K562 (cell line): ENCODE results near the gene OPHN1. TPM values are rescaled to one million over a fixed set of nuclear protein-coding genes. Genes with fewer than 3 reads are reported as not detected.

Experiments
- ATAC-seq: fragments of 200-7000 bp; cut with Tn5 transposase; 3 replicates; pipeline ENCODE4 v1.9.1; 2020; ENCODE audit warnings: moderate library complexity
- BruUV-seq: library from RNA; stranded (reverse); fragments of 400-500 nt; replicated peaks from 2 replicates; lab custom pipeline; 2021; lab: Mats Ljungman, UMichigan
- CTCF ChIA-PET: fragments of 300-600 bp; formaldehyde crosslinking; extraction: SDS; loops from one replicate; lab custom pipeline; 2021; ENCODE audit warnings: low intra/inter-chr PET ratio; lab: Yijun Ruan, JAX
- POLR2A ChIA-PET: fragments of 300-600, 350-650 bp; sonication (Branson Sonifier 250); formaldehyde crosslinking; extraction: SDS; loops from one replicate; lab custom pipeline; 2021; ENCODE audit warnings: antibody characterized with exemption, inconsistent platforms; lab: Yijun Ruan, JAX
- DNase-seq, 4 experiments: peaks; one replicate each; pipeline versions ENCODE4 v3.0.0 to v3.0.0-alpha.2; 2011 to 2018; ENCODE audit warnings: low spot score in 3 of 4, mixed read lengths in 3 of 4; ENCODE audit errors: extremely low read depth in 1 of 4
- FAIRE-seq: peaks from 2 replicates; lab custom pipeline; 2011; peaks lifted over from hg19 to GRCh38; lab: Jason Lieb, UNC
- H2AFZ ChIP-seq: 2 replicates; pipeline ENCODE4 v1.6.0; 2011; ENCODE audit warnings: low read depth, low read length, control low read depth, inconsistent platforms
- H3K27ac ChIP-seq: fragments of 200-600 bp; 3 replicates; pipeline ENCODE4 v1.8.0; 2011; ENCODE audit warnings: low read depth, mild to moderate bottlenecking, control low read depth, inconsistent platforms, low read length, moderate library complexity, mixed read lengths; ENCODE audit errors: extremely low read depth
- H3K27me3 ChIP-seq, 2 experiments: fragments of 300-600 bp in 1 of 2; 2 replicates in 1 of 2; 3 replicates in 1 of 2; pipeline versions ENCODE4 v1.6.0 to v1.8.0; 2011; ENCODE audit warnings: inconsistent platforms in 2 of 2, low read length in 2 of 2, mild to moderate bottlenecking in 1 of 2, mixed read lengths in 1 of 2, moderate library complexity in 1 of 2; ENCODE audit not compliant: control insufficient read depth in 2 of 2, insufficient read depth in 2 of 2
- H3K36me3 ChIP-seq: fragments of 300-600 bp; 3 replicates; pipeline ENCODE4 v1.8.0; 2011; ENCODE audit warnings: mild to moderate bottlenecking, low read length, inconsistent platforms; ENCODE audit not compliant: control insufficient read depth, insufficient read depth
- H3K4me1 ChIP-seq, 2 experiments: fragments of 200-600 bp in 1 of 2; replicated peaks in 1 of 2; 2 replicates in 1 of 2; 3 replicates in 1 of 2; pipeline versions ENCODE4 v1.5.1 to v1.8.0; 2011; ENCODE audit warnings: inconsistent platforms in 2 of 2, low read length in 2 of 2, mild to moderate bottlenecking in 1 of 2, mixed read lengths in 1 of 2, moderate library complexity in 1 of 2; ENCODE audit not compliant: control insufficient read depth in 2 of 2, insufficient read depth in 2 of 2
- H3K4me2 ChIP-seq: 2 replicates; pipeline ENCODE4 v1.6.1; 2011; ENCODE audit warnings: low read length, control low read depth, inconsistent platforms, mixed read lengths; ENCODE audit not compliant: insufficient read depth
- H3K4me3 ChIP-seq: fragments of 200-600 bp; sonication (generic), shearing (Covaris generic); 2 replicates; pipeline ENCODE4 v1.5.1; 2016; ENCODE audit warnings: control low read depth, inconsistent platforms
- H3K79me2 ChIP-seq: fragments of 200-600 bp; 3 replicates; pipeline ENCODE4 v1.8.0; 2011; ENCODE audit warnings: low read length, inconsistent platforms; ENCODE audit not compliant: control insufficient read depth, insufficient read depth
- H3K9ac ChIP-seq, 2 experiments: 2 replicates each; pipeline versions ENCODE4 v1.6.0 to v1.6.1; 2011; ENCODE audit warnings: low read depth in 2 of 2, low read length in 2 of 2, control low read depth in 1 of 2, inconsistent platforms in 1 of 2, mild to moderate bottlenecking in 1 of 2, mixed read lengths in 1 of 2; ENCODE audit not compliant: insufficient read depth in 1 of 2
- H3K9me1 ChIP-seq: one replicate; pipeline ENCODE4 v1.6.0; 2011; ENCODE audit warnings: inconsistent platforms, mild to moderate bottlenecking, low read length, moderate library complexity; ENCODE audit not compliant: control insufficient read depth, insufficient read depth
- H3K9me3 ChIP-seq: replicated peaks from 2 replicates; pipeline ENCODE4 v1.5.1; 2011; ENCODE audit warnings: low read depth, low read length, inconsistent platforms; ENCODE audit not compliant: control insufficient read depth, insufficient read depth
- H4K20me1 ChIP-seq: replicated peaks from 2 replicates; pipeline ENCODE4 v1.6.1; 2011; ENCODE audit warnings: low read length, inconsistent platforms, mixed read lengths; ENCODE audit not compliant: control insufficient read depth, insufficient read depth
- ARNT ChIP-seq, 2 experiments: fragments of 450-650 bp; IDR thresholded peaks; 2 replicates each; pipeline ENCODE4 v1.6.1; 2016; ENCODE audit warnings: mild to moderate bottlenecking in 1 of 2
- BRD9 ChIP-seq: fragments of 450-650 bp; IDR thresholded peaks from 2 replicates; pipeline ENCODE4 v1.6.1; 2018; ENCODE audit warnings: low read depth; ENCODE audit not compliant: partially characterized antibody
- CREB3 ChIP-seq: fragments of 450-650 bp; conservative IDR thresholded peaks from 2 replicates; pipeline ENCODE4 v1.6.1; 2016; ENCODE audit warnings: missing genetic modification characterization, low read depth, mild to moderate bottlenecking, missing compliant biosample characterization, moderate library complexity
- EHMT2 ChIP-seq: fragments of 450-650 bp; IDR thresholded peaks from 2 replicates; pipeline ENCODE4 v1.6.1; 2018; ENCODE audit warnings: antibody characterized with exemption
- GMEB1 ChIP-seq: fragments of 250-450 bp; sonication (Bioruptor Pico); IDR thresholded peaks from 2 replicates; pipeline ENCODE4 v1.4.0; 2020; ENCODE audit warnings: mild to moderate bottlenecking
- HMGXB4 ChIP-seq: sonication (generic); formaldehyde crosslinking; IDR thresholded peaks from 2 replicates; pipeline ENCODE4 v1.8.1; 2023; ENCODE audit warnings: mild to moderate bottlenecking, missing genetic modification reagents
- ID3 ChIP-seq, 2 experiments: fragments of 250-450 bp in 1 of 2; fragments of 450-650 bp in 1 of 2; sonication (Bioruptor Pico) in 1 of 2; IDR thresholded peaks; 2 replicates each; pipeline versions ENCODE4 v1.6.1 to v1.8.0; 2016 to 2021; ENCODE audit warnings: mild to moderate bottlenecking in 2 of 2, moderate library complexity in 2 of 2, missing compliant biosample characterization in 1 of 2, missing genetic modification characterization in 1 of 2
- RHOXF2B ChIP-seq: fragments of 250-450 bp; sonication (Bioruptor Pico); conservative IDR thresholded peaks from 2 replicates; pipeline ENCODE4 v1.5.1; 2021
- SAFB2 ChIP-seq: fragments of 200-400 bp; formaldehyde crosslinking; IDR thresholded peaks from 2 replicates; pipeline ENCODE4 v1.6.1; 2018; ENCODE audit warnings: borderline replicate concordance, low read length, low read depth, moderate library complexity; ENCODE audit not compliant: severe bottlenecking
- SIX5 ChIP-seq, 2 experiments: IDR thresholded peaks; 2 replicates each; pipeline ENCODE4 v1.6.1; 2011; ENCODE audit warnings: low read length in 2 of 2, borderline replicate concordance in 1 of 2, low read depth in 1 of 2, mild to moderate bottlenecking in 1 of 2, moderate library complexity in 1 of 2; ENCODE audit not compliant: insufficient read depth in 1 of 2
- TARDBP ChIP-seq: fragments of 450-650 bp; IDR thresholded peaks from 2 replicates; pipeline ENCODE4 v1.6.1; 2016
- ZBTB34 ChIP-seq: fragments of 250-450 bp; sonication (Bioruptor Pico); IDR thresholded peaks from 2 replicates; pipeline ENCODE4 v1.8.0; 2021; ENCODE audit warnings: mild to moderate bottlenecking, moderate library complexity
- ZFPM2 ChIP-seq: fragments of 250-450 bp; sonication (Bioruptor Pico); IDR thresholded peaks from 2 replicates; pipeline ENCODE4 v1.5.1; 2022; ENCODE audit warnings: mild to moderate bottlenecking
- ZKSCAN3 ChIP-seq: fragments of 250-450 bp; sonication (Bioruptor Pico); IDR thresholded peaks from 2 replicates; pipeline ENCODE4 v1.4.0; 2020
- ZNF3 ChIP-seq: fragments of 250-450 bp; sonication (Bioruptor Pico); IDR thresholded peaks from 2 replicates; pipeline ENCODE4 v1.5.0; 2021; ENCODE audit warnings: mild to moderate bottlenecking, moderate library complexity
- ZNF766 ChIP-seq: fragments of 200-800 bp; sonication (Bioruptor generic); conservative IDR thresholded peaks from 2 replicates; pipeline ENCODE4 v1.6.1; 2016; ENCODE audit warnings: missing genetic modification characterization, missing compliant biosample characterization
- WGBS: fragments of 100-300 bp; shearing (Covaris generic); methylation state at CpG from one replicate; pipeline ENCODE4 v1.1.6; 2016; ENCODE audit warnings: low coverage, mixed read lengths; ENCODE audit not compliant: insufficient coverage; ENCODE audit errors: missing lambda C conversion rate; 5-methylcytosine and 5-hydroxymethylcytosine counted together
- in situ Hi-C: fragments of 300-500 bp; cut with MboI; formaldehyde crosslinking; loops from 4 replicates; pipeline ENCODE4 v1.15.0; 2018; ENCODE audit warnings: inconsistent platforms, mixed read lengths
- intact Hi-C: fragments of 100-400 bp; cut with micrococcal nuclease; formaldehyde crosslinking; loops from 2 replicates; pipeline ENCODE4 v1.14.2; 2022
- polyA plus RNA-seq, 8 experiments: library from polyadenylated mRNA; depleted of rRNA in 4 of 8; stranded (reverse) in 5 of 8; unstranded in 3 of 8; fragments of >200 nt; fragmentation: Nextera tagmentation in 2 of 8; fragmentation: Illumina TruSeq in 1 of 8; extraction: Ambion mirVana in 2 of 8; extraction: Trizol in 1 of 8; gene quantifications; 2 replicates each; pipeline versions ENCODE4 v1.2.1 to v1.2.3, GENCODE V29; 2011 to 2014; ENCODE audit warnings: inconsistent platforms in 1 of 8, missing spikeins in 1 of 8
- total RNA-seq, 7 experiments: library from RNA; depleted of rRNA in 6 of 7; stranded (reverse); fragments of >200 nt in 6 of 7; fragmentation: Illumina TruSeq in 2 of 7; extraction: Trizol in 2 of 7; gene quantifications; 2 replicates each; pipeline versions ENCODE4 v1.2.1 to v1.2.3, GENCODE V29; 2011 to 2021; ENCODE audit warnings: low replicate concordance in 1 of 7

The OPHN1 gene
- total and polyA plus RNA-seq, 9 of the 15 experiments (the other 6 are each of a cell fraction or from before 2014, with no cell fraction given) = 0.28 to 1.8 (median 1.0) TPM

- in situ Hi-C loops = no loop called here
- Histone ChIP-seq H3K27ac (no peak overlapping the region), H3K9me1 (no peaks in the 10 kb centered on the region), H3K4me3 (no peak overlapping the region), H3K9me3 (no peaks in the 10 kb centered on the region), H3K4me2 (no peak overlapping the region), H2AFZ (no peak overlapping the region), H3K4me1 (no peaks in the 10 kb centered on the region), H3K79me2 (no peaks in the 10 kb centered on the region), H3K36me3 (no peaks in the 10 kb centered on the region), H3K9ac (no peak overlapping the region), H3K27me3 (no peaks in the 10 kb centered on the region), H4K20me1 (no peaks in the 10 kb centered on the region)
- intact Hi-C loops = no loop called here
- no peak for DNase-seq
- no TSS peak for BruUV-seq
- ATAC-seq = no peak
- 0% methylated on average over 2 of the region's 2 CpGs for WGBS
- CTCF ChIA-PET = no interaction called here
- POLR2A ChIA-PET = no interaction called here
- TF ChIP-seq ZNF3 = no peak
- no peak for TF ChIP-seq SIX5 (IDR thresholded peaks at IDR 0.05; ENCODE audit: borderline replicate concordance in 1 of 2, insufficient read depth in 1 of 2, low read depth in 1 of 2, low read length in 2 of 2)
- no peak for TF ChIP-seq ZBTB34 (CRISPR knock-in tag)
- TF ChIP-seq ZNF766 (CRISPR knock-in tag) = no peak
- no peak for TF ChIP-seq GMEB1 (CRISPR knock-in tag)
- no peak for TF ChIP-seq RHOXF2B (CRISPR knock-in tag)
- no peak for TF ChIP-seq ZKSCAN3
- no peak for TF ChIP-seq SAFB2
- no peak for TF ChIP-seq BRD9
- no peak for TF ChIP-seq ARNT (IDR thresholded peaks at IDR 0.05)
- no peak for TF ChIP-seq HMGXB4 (CRISPR knock-in tag)
- TF ChIP-seq ID3 (CRISPR knock-in tag; IDR thresholded peaks at IDR 0.05) = no peak
- TF ChIP-seq ID3 (tag; IDR thresholded peaks at IDR 0.05) = no peak
- TF ChIP-seq ZFPM2 (CRISPR knock-in tag) = no peak
- TF ChIP-seq TARDBP = no peak
- TF ChIP-seq CREB3 (tag) = no peak
- TF ChIP-seq EHMT2 = no peak
- FAIRE-seq = no peak
These were observed 388.2 kb downstream of the OPHN1 start for GRCh38 chrX:68045008-68045577.
